Calu3 (cell line): ENCODE measurements around the gene PLXNA2. TPM values are rescaled to one million over a fixed set of nuclear protein-coding genes. Genes with fewer than 3 reads are reported as not detected.

Experiments used
- BruUV-seq: library from RNA; stranded (reverse); fragments of 400-500 nt; replicated peaks from 2 replicates; lab custom pipeline; 2021; lab: Mats Ljungman, UMichigan
- CTCF ChIA-PET: fragments of 300-600 bp; sonication (Branson Sonifier 250); formaldehyde crosslinking; loops from one replicate; lab custom pipeline; 2022; ENCODE audit warnings: antibody characterized with exemption; lab: Charles Lee
- DNase-seq: peaks from one replicate; pipeline ENCODE4 v3.0.0; 2022
- H3K27ac Mint-ChIP-seq: one replicate; pipeline ENCODE4 v1.8.0; 2022; ENCODE audit warnings: mixed read lengths; ENCODE audit not compliant: unreplicated experiment
- H3K27me3 Mint-ChIP-seq: one replicate; pipeline ENCODE4 v1.8.0; 2022; ENCODE audit warnings: mixed read lengths; ENCODE audit not compliant: unreplicated experiment
- H3K36me3 Mint-ChIP-seq: one replicate; pipeline ENCODE4 v1.8.0; 2022; ENCODE audit warnings: mild to moderate bottlenecking, moderate library complexity, mixed read lengths; ENCODE audit not compliant: insufficient read depth, unreplicated experiment
- H3K4me1 Mint-ChIP-seq: one replicate; pipeline ENCODE4 v1.8.0; 2022; ENCODE audit warnings: mild to moderate bottlenecking, low read depth, mixed read lengths; ENCODE audit not compliant: unreplicated experiment
- H3K4me3 Mint-ChIP-seq: one replicate; pipeline ENCODE4 v1.8.0; 2022; ENCODE audit warnings: mild to moderate bottlenecking, low read depth, moderate library complexity, mixed read lengths; ENCODE audit not compliant: unreplicated experiment
- H3K9me3 Mint-ChIP-seq: one replicate; pipeline ENCODE4 v1.8.0; 2022; ENCODE audit warnings: low read depth, mixed read lengths; ENCODE audit not compliant: unreplicated experiment
- intact Hi-C: fragments of 100-400 bp; cut with micrococcal nuclease; formaldehyde crosslinking; loops from one replicate; pipeline ENCODE4 v1.10.0; 2022; ENCODE audit not compliant: unreplicated experiment
- total RNA-seq: library from RNA; stranded (reverse); gene quantifications from 2 replicates; pipeline ENCODE4 v1.2.3, GENCODE V29; 2022
- TF ChIP-seq, protein P1 (sequence below): fragments of 200-600 bp; IDR thresholded peaks from one replicate; pipeline ENCODE4 v1.8.0; 2022; ENCODE audit warnings: antibody characterized with exemption; ENCODE audit not compliant: unreplicated experiment

Gene PLXNA2
- total RNA-seq, 1 experiment from 2014 or later, result 16.2 TPM

DNA sequence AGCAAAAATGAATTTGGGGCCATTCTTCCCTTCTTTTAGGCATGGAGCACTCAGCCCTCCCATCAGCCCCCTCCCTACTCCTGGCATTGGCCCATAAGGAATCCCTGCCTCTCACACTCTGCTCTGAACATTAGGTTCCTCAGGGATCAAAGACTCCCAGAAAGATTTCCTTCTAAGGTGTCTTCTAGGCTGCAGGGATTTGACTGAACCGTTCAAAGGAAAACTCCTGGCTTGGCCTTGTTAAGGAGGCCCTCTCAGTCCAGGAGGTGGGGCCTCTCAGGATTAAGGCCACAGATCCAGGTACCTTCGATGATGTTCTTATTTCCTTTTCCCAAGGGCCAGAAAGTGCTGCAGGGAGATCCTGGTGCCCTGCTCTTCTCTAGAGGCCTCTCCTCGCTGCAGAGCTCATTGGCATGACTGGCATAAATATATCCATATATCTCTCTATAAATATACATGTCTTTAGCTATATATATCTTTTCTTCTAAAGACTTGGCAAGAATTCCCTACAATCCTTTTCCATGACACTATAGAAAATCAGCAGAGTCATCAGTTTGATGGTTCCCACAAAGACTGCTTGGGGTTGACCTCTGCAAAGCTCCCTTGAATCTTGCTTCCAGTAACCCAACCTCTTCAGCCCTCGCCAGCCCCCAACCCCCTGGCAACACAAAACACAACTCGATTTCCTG lies 59.1 kb downstream of the PLXNA2 start:
- Mint-ChIP-seq H3K27me3 (no peaks in the 10 kb centered on the region), H3K27ac (no peak overlapping the region), H3K9me3 (no peaks in the 10 kb centered on the region), H3K36me3 (no peaks in the 10 kb centered on the region), H3K4me1 (peaks cover 36% of the 10 kb centered on the region), H3K4me3 (no peak overlapping the region)
- no TSS peak for BruUV-seq
- DNase-seq, result no peak
- TF ChIP-seq, protein P1, sequence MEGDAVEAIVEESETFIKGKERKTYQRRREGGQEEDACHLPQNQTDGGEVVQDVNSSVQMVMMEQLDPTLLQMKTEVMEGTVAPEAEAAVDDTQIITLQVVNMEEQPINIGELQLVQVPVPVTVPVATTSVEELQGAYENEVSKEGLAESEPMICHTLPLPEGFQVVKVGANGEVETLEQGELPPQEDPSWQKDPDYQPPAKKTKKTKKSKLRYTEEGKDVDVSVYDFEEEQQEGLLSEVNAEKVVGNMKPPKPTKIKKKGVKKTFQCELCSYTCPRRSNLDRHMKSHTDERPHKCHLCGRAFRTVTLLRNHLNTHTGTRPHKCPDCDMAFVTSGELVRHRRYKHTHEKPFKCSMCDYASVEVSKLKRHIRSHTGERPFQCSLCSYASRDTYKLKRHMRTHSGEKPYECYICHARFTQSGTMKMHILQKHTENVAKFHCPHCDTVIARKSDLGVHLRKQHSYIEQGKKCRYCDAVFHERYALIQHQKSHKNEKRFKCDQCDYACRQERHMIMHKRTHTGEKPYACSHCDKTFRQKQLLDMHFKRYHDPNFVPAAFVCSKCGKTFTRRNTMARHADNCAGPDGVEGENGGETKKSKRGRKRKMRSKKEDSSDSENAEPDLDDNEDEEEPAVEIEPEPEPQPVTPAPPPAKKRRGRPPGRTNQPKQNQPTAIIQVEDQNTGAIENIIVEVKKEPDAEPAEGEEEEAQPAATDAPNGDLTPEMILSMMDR, result no peak
- CTCF ChIA-PET, result interaction anchor here (0.8 to 1.9 kb wide), 6 partner anchors 12 to 67 kb away, joined by 3 to 6 read pairs (median 4); no protein-coding TSS in a partner anchor
- intact Hi-C loops, result loop anchor here (2.0 kb wide), 1 partner anchor 16 kb away; no protein-coding TSS in a partner anchor

DNA sequence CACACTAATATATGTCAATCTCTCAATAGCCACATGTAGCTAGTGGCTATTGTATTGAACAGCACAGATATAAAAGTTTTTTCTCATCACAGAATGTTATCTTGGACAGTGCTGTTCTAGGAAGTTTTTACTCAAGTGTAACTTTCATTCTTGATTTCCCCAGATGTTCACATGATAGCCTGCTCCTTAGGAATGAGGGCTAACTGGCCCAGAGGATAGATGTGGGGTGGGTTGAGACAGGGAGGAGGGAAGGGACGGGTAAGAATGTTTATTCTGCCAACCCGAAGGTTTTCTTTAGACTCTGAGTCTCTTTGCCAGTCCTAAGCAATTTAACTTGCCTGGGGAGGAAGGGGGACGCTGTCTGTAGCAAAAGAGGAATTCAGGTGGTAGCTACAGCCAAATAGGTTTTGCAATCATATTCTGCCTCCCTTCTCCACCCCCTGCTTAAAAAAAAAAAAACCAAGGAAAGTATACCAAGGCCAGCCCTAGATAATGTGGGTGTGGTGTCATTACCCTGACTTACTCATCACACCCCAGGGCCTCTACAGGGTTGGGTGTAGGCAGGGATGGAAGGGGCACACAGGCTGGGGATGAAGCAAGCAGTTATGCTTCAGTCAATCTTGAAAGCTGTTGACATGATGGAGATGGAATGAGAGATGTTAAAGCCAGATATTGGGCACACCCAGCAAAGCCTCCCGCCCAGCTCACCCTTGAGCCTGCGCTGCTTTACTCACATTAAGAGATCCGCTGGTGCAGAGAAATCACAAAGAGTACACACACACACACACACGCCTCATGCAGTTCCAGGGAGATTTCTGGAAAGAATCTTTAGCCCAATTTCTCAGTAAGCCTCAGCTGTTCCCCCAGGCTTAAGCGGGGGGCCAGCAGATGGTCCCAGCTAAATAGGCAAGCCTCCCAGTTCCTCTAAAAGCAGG lies 59.9 kb downstream of the PLXNA2 start:
- Mint-ChIP-seq H3K4me1 (peaks cover 34% of the 10 kb centered on the region), H3K9me3 (no peaks in the 10 kb centered on the region), H3K36me3 (no peaks in the 10 kb centered on the region), H3K4me3 (no peak overlapping the region), H3K27me3 (no peaks in the 10 kb centered on the region), H3K27ac (no peak overlapping the region)
- CTCF ChIA-PET, result interaction anchor here (0.7 to 1.9 kb wide), 11 partner anchors 12 to 162 kb away, joined by 3 to 8 read pairs (median 4); no protein-coding TSS in a partner anchor
- TF ChIP-seq, protein P1, result no peak
- peak; percentile 57 for DNase-seq
- intact Hi-C loops, result loop anchor here (2.0 kb wide), 1 partner anchor 17 kb away; no protein-coding TSS in a partner anchor
- no TSS peak for BruUV-seq

DNA sequence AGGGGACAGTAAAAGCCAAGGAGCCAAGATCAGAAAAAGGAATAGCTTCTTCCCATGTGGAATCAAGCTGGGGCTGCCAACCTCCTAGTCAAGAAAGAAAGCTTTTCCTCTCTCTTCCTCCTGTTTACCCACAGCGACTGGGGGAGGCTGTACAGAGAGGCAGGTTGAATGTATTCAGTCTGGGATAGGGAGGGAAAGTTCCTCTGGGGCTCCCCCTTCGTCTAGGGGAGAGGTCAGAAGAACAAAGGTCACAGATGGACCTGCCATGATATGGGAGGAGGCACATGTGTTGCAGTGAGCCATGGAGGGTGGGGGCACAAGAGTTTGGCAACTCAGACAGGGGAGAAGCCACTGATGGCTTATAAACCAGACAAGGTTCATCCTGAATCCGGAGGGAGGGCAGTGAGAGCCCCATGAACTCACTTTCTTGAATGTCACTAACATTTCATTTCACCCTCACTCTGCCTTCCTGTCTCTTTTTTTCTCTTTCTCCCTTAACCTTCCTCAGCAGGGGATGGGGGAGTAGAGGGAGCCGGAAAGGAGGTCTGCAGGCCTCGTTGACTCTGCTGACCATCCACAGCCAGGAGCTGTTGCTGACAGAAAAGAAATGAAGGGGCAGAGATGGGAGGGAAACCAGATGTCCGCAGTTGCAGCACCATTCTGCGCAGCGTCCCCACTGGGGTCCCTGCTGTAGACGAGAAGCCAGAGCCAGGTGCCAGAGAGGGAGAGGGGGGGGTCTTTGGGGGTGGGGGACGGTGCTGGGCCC lies 61.1 kb downstream of the PLXNA2 start:
- H3K4me3 Mint-ChIP-seq, result no peak overlapping the region
- peaks cover 39% of the 10 kb centered on the region for H3K4me1 Mint-ChIP-seq
- no peaks in the 10 kb centered on the region for H3K27me3 Mint-ChIP-seq
- CTCF ChIA-PET, result interaction anchor here (1.0 to 1.5 kb wide), 4 partner anchors 15 to 161 kb away, joined by 3 to 8 read pairs (median 4); no protein-coding TSS in a partner anchor
- H3K9me3 Mint-ChIP-seq, result no peaks in the 10 kb centered on the region
- peaks cover 3% of the 10 kb centered on the region for H3K36me3 Mint-ChIP-seq
- intact Hi-C loops, result no loop called here
- BruUV-seq, result no TSS peak
- H3K27ac Mint-ChIP-seq, result no peak overlapping the region
- TF ChIP-seq, protein P1, result no peak
- no peak for DNase-seq

DNA sequence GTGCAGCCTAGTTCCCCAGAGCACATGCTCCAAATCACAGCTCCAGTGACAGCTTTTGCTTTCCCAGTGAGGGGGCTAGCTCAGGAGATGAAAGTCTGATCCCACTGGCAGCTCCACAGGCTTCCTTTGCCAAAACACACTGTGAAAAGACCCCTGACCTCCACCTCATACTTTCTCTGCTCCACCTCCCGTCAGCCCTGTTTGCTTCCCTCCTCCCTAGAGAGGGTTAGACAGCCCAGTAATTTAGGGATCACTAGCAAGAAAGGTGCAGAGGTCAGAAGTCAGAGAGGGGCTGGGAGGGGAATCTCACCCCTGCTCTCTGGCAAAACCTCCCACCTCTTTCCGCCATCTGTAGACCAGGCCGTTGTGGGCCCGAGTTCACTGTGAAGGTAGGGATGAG lies 62.8 kb downstream of the PLXNA2 start:
- TF ChIP-seq, protein P1, result no peak
- CTCF ChIA-PET, result interaction anchor here (1.5 kb wide), 1 partner anchor 13 kb away, joined by 5 read pairs; no protein-coding TSS in a partner anchor
- intact Hi-C loops, result no loop called here
- Mint-ChIP-seq H3K9me3 (no peaks in the 10 kb centered on the region), H3K4me3 (no peak overlapping the region), H3K36me3 (peaks cover 5% of the 10 kb centered on the region), H3K4me1 (peaks cover 56% of the 10 kb centered on the region), H3K27ac (no peak overlapping the region), H3K27me3 (no peaks in the 10 kb centered on the region)
- no peak for DNase-seq
- no TSS peak for BruUV-seq
